Suprapubic skin (tissue), 4 donors: ENCODE measurements around the gene MED13L. TPM values are rescaled to one million over a fixed set of nuclear protein-coding genes. Genes with fewer than 3 reads are reported as not detected.
"Not testable (repeated sequence)": the region's sequence is repeated elsewhere in the genome, so short reads cannot be mapped to it uniquely, and the experiment has no call there.

Source experiments
- DNase-seq, 2 donors: peaks; one replicate each; pipeline ENCODE4 v3.0.0-alpha.2; 2019; ENCODE audit warnings: low spot score in 2 of 2
- H3K27ac ChIP-seq: fragments of 200-600 bp; sonication (generic); one replicate; pipeline ENCODE4 v1.5.1; 2019
- H3K27me3 ChIP-seq: fragments of 200-600 bp; sonication (generic); one replicate; pipeline ENCODE4 v1.5.1; 2019
- H3K36me3 ChIP-seq: fragments of 200-600 bp; sonication (generic); one replicate; pipeline ENCODE4 v1.5.1; 2019
- H3K4me1 ChIP-seq: fragments of 200-600 bp; sonication (generic); one replicate; pipeline ENCODE4 v1.5.1; 2019
- H3K4me3 ChIP-seq: fragments of 200-600 bp; sonication (generic); one replicate; pipeline ENCODE4 v1.5.1; 2019; ENCODE audit warnings: mild to moderate bottlenecking
- H3K9me3 ChIP-seq: fragments of 200-600 bp; sonication (generic); one replicate; pipeline ENCODE4 v1.5.1; 2019
- CTCF ChIP-seq, 2 donors: fragments of 200-600 bp in 1 of 2; fragments of 450-650 bp in 1 of 2; sonication (generic) in 1 of 2; IDR thresholded peaks; one replicate each; pipeline ENCODE4 v1.5.1; 2016 to 2019; ENCODE audit warnings: antibody characterized with exemption in 2 of 2, mild to moderate bottlenecking in 1 of 2, moderate library complexity in 1 of 2
- EP300 ChIP-seq: sonication (generic); formaldehyde crosslinking; IDR thresholded peaks from one replicate; pipeline ENCODE4 v1.6.1; 2017; ENCODE audit warnings: antibody characterized with exemption
- POLR2A ChIP-seq, 2 donors: fragments of 450-650 bp; IDR thresholded peaks; one replicate each; pipeline ENCODE4 v1.6.1; 2017; ENCODE audit warnings: antibody characterized with exemption in 2 of 2, mild to moderate bottlenecking in 2 of 2, moderate library complexity in 2 of 2
- POLR2AphosphoS5 ChIP-seq, 3 donors: sonication (generic); formaldehyde crosslinking; IDR thresholded peaks; one replicate each; pipeline ENCODE4 v1.6.1; 2017; ENCODE audit warnings: antibody characterized with exemption in 3 of 3
- WGBS: methylation state at CpG from one replicate; pipeline ENCODE4 v1.1.5; 2018; 5-methylcytosine and 5-hydroxymethylcytosine counted together
- total RNA-seq, 4 donors: library from RNA; depleted of rRNA; stranded (reverse); fragments of >200 nt; gene quantifications; one replicate each; pipeline ENCODE4 v1.1.0, GENCODE V29; 2016

Gene MED13L
- total RNA-seq, 4 donors from 2014 or later, result 173 to 418 (median 228) TPM

GRCh38 chr12:116039081-116039480, 238.4 kb downstream of the MED13L start:
- whole genome bisulfite sequencing, result 91% methylated on average over 2 of the region's 2 CpGs
- TF ChIP-seq EP300 (no peak), POLR2A (IDR thresholded peaks at IDR 0.05) (no peak), CTCF (IDR thresholded peaks at IDR 0.05) (no peak), POLR2AphosphoS5 (IDR thresholded peaks at IDR 0.05) (no peak)
- H3K4me3 ChIP-seq, result no peak overlapping the region
- H3K9me3 ChIP-seq, result no peaks in the 10 kb centered on the region
- peaks cover 7% of the 10 kb centered on the region for H3K4me1 ChIP-seq
- H3K27ac ChIP-seq, result no peak overlapping the region
- no peaks in the 10 kb centered on the region for H3K27me3 ChIP-seq
- H3K36me3 ChIP-seq, result no peaks in the 10 kb centered on the region
- DNase-seq, result no peak

- Histone ChIP-seq H3K9me3 (no peaks in the 10 kb centered on the region), H3K27me3 (no peaks in the 10 kb centered on the region), H3K36me3 (no peaks in the 10 kb centered on the region), H3K27ac (no peak overlapping the region), H3K4me1 (no peaks in the 10 kb centered on the region), H3K4me3 (no peak overlapping the region)
- no peak for DNase-seq
- TF ChIP-seq POLR2AphosphoS5 (IDR thresholded peaks at IDR 0.05), result no peak
- no peak for TF ChIP-seq CTCF (IDR thresholded peaks at IDR 0.05)
- TF ChIP-seq POLR2A (IDR thresholded peaks at IDR 0.05), result no peak
- no peak for TF ChIP-seq EP300
- WGBS, result 83% methylated on average over 6 of the region's 6 CpGs
Measured at GRCh38 chr12:116037941-116038837, 239.3 kb downstream of the MED13L start.

- TF ChIP-seq CTCF (IDR thresholded peaks at IDR 0.05) (no peak), EP300 (no peak), POLR2AphosphoS5 (IDR thresholded peaks at IDR 0.05) (no peak), POLR2A (IDR thresholded peaks at IDR 0.05) (no peak)
- H3K9me3 ChIP-seq, result no peaks in the 10 kb centered on the region
- H3K4me3 ChIP-seq, result no peak overlapping the region
- DNase-seq, result no peak
- H3K36me3 ChIP-seq, result no peaks in the 10 kb centered on the region
- no peaks in the 10 kb centered on the region for H3K27me3 ChIP-seq
- no peaks in the 10 kb centered on the region for H3K4me1 ChIP-seq
- 89% methylated on average over 3 of the region's 3 CpGs for WGBS
- no peak overlapping the region for H3K27ac ChIP-seq
Measured at GRCh38 chr12:116033765-116034164, 243.7 kb downstream of the MED13L start.

- H3K4me3 ChIP-seq, H3K9me3 ChIP-seq, H3K27me3 ChIP-seq, DNase-seq, H3K36me3 ChIP-seq, H3K27ac ChIP-seq, H3K4me1 ChIP-seq: not testable (repeated sequence)
- 100% methylated on average over 4 of the region's 4 CpGs for WGBS
Measured at GRCh38 chr12:116031624-116032023, 245.9 kb downstream of the MED13L start.

- H3K4me3 ChIP-seq, result no peak overlapping the region
- DNase-seq, result no peak
- 98% methylated on average over 4 of the region's 4 CpGs for WGBS
- no peaks in the 10 kb centered on the region for H3K9me3 ChIP-seq
- H3K36me3 ChIP-seq, result no peaks in the 10 kb centered on the region
- no peaks in the 10 kb centered on the region for H3K27me3 ChIP-seq
- H3K4me1 ChIP-seq, result no peaks in the 10 kb centered on the region
- TF ChIP-seq EP300 (no peak), CTCF (IDR thresholded peaks at IDR 0.05) (no peak)
- no peak overlapping the region for H3K27ac ChIP-seq
Measured at GRCh38 chr12:116028619-116029018, 248.9 kb downstream of the MED13L start.

- WGBS, result 96% methylated on average over 4 of the region's 4 CpGs
- Histone ChIP-seq H3K4me3 (no peak overlapping the region), H3K9me3 (no peaks in the 10 kb centered on the region), H3K4me1 (no peaks in the 10 kb centered on the region), H3K36me3 (no peaks in the 10 kb centered on the region), H3K27ac (no peak overlapping the region), H3K27me3 (no peaks in the 10 kb centered on the region)
- DNase-seq, result no peak
- TF ChIP-seq EP300, result no peak
- TF ChIP-seq POLR2AphosphoS5 (IDR thresholded peaks at IDR 0.05), result no peak
- TF ChIP-seq POLR2A (IDR thresholded peaks at IDR 0.05), result no peak
Measured at GRCh38 chr12:116027551-116027821, 250.0 kb downstream of the MED13L start.
